ENCODE measurements around the gene SLC6A20. TPM values are rescaled to one million over a fixed set of nuclear protein-coding genes. Genes with fewer than 3 reads are reported as not detected.

Gene SLC6A20
- total and polyA plus RNA-seq, 2 experiments from 2014 or later, result 0.05 to 0.14 TPM

GRCh38 chr3:45771831-45772230, 24.5 kb downstream of the SLC6A20 start:
- no peaks in the 10 kb centered on the region for H3K27me3 ChIP-seq (ENCODE audit: insufficient read depth)
- H3F3A ChIP-seq (replicated peaks; ENCODE audit: low read depth), result no peaks in the 10 kb centered on the region
- H3K79me2 ChIP-seq (replicated peaks; ENCODE audit: insufficient read depth), result no peaks in the 10 kb centered on the region
- H3K27me3 Mint-ChIP-seq (ENCODE audit: insufficient read depth, low read depth, poor library complexity), result peaks cover 9% of the 10 kb centered on the region
- ATAC-seq (no peak), DNase-seq (ENCODE audit: low spot score) (no peak)
- H3K4me1 ChIP-seq (ENCODE audit: insufficient read depth), result peaks cover 6% of the 10 kb centered on the region
- no peaks in the 10 kb centered on the region for H3K4me1 Mint-ChIP-seq
- no peak overlapping the region for H3K27ac ChIP-seq (ENCODE audit: low read depth)
- no peaks in the 10 kb centered on the region for H3K36me3 ChIP-seq (ENCODE audit: insufficient read depth)
- TF ChIP-seq, protein P1, sequence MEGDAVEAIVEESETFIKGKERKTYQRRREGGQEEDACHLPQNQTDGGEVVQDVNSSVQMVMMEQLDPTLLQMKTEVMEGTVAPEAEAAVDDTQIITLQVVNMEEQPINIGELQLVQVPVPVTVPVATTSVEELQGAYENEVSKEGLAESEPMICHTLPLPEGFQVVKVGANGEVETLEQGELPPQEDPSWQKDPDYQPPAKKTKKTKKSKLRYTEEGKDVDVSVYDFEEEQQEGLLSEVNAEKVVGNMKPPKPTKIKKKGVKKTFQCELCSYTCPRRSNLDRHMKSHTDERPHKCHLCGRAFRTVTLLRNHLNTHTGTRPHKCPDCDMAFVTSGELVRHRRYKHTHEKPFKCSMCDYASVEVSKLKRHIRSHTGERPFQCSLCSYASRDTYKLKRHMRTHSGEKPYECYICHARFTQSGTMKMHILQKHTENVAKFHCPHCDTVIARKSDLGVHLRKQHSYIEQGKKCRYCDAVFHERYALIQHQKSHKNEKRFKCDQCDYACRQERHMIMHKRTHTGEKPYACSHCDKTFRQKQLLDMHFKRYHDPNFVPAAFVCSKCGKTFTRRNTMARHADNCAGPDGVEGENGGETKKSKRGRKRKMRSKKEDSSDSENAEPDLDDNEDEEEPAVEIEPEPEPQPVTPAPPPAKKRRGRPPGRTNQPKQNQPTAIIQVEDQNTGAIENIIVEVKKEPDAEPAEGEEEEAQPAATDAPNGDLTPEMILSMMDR (conservative IDR thresholded peaks at IDR 0.05; ENCODE audit: low read depth in 2 of 2), result no peak
- TF ChIP-seq JUNB (IDR thresholded peaks at IDR 0.05; ENCODE audit: unreplicated experiment), result no peak
- TF ChIP-seq STAT1 (IDR thresholded peaks at IDR 0.05; ENCODE audit: unreplicated experiment), result no peak
- TF ChIP-seq EZH2 (IDR thresholded peaks at IDR 0.05; ENCODE audit: low read depth, unreplicated experiment), result no peak
- TF ChIP-seq ZNF462 (CRISPR knock-in tag; IDR thresholded peaks at IDR 0.05), result no peak
- TF ChIP-seq EZH2phosphoT487 (IDR thresholded peaks at IDR 0.05; ENCODE audit: unreplicated experiment), result no peak
- TF ChIP-seq REST (IDR thresholded peaks at IDR 0.05; ENCODE audit: unreplicated experiment), result no peak
- no peak for TF ChIP-seq ZNF331 (CRISPR knock-in tag; IDR thresholded peaks at IDR 0.05; ENCODE audit: low read depth)
- no peak overlapping the region for H3K27ac Mint-ChIP-seq
- no peak overlapping the region for H2AFZ ChIP-seq
- H3K4me2 ChIP-seq, result no peak overlapping the region
- peaks cover 7% of the 10 kb centered on the region for H3K9me3 Mint-ChIP-seq
- H3K36me3 Mint-ChIP-seq (ENCODE audit: low read depth), result no peaks in the 10 kb centered on the region; the same call in 2 of the 3 replicates
- H3K4me3 Mint-ChIP-seq, result no peak overlapping the region
- no peaks in the 10 kb centered on the region for H4K20me1 ChIP-seq (replicated peaks; ENCODE audit: insufficient read depth)
- H3K9me2 ChIP-seq (ENCODE audit: insufficient read depth), result 0 out of 2 replicates have a peak, but pooled peaks cover 13% of the 10 kb centered on the region
- H3K4me3 ChIP-seq, result no peak overlapping the region
